Peyer's patch (tissue), 4 donors: ENCODE measurements around the gene TK2. TPM values are rescaled to one million over a fixed set of nuclear protein-coding genes. Genes with fewer than 3 reads are reported as not detected.

Experiments
- DNase-seq, 3 donors: peaks; one replicate each; pipeline ENCODE4 v3.0.0-alpha.2; 2017 to 2019
- H3K27ac ChIP-seq, 4 donors: fragments of 200-600 bp; sonication (generic); one replicate each; pipeline ENCODE4 v1.5.1; 2016 to 2019
- H3K27me3 ChIP-seq, 2 donors: fragments of 200-600 bp; sonication (generic); one replicate each; pipeline ENCODE4 v1.5.1; 2019
- H3K36me3 ChIP-seq, 3 donors: fragments of 200-600 bp; sonication (generic); one replicate each; pipeline ENCODE4 v1.5.1; 2016 to 2019
- H3K4me1 ChIP-seq, 4 donors: fragments of 200-600 bp; sonication (generic); one replicate each; pipeline ENCODE4 v1.5.1; 2016 to 2019
- H3K4me3 ChIP-seq, 4 donors: fragments of 200-600 bp; sonication (generic); 1 replicate in 3 of 4; 2 replicates in 1 of 4; pipeline ENCODE4 v1.5.1; 2016 to 2019; ENCODE audit warnings: mild to moderate bottlenecking in 1 of 4
- H3K9me3 ChIP-seq, 4 donors: fragments of 200-600 bp; sonication (generic); one replicate each; pipeline ENCODE4 v1.5.1; 2016 to 2019; ENCODE audit warnings: mild to moderate bottlenecking in 1 of 4
- POLR2A ChIP-seq, 2 donors: fragments of 450-650 bp; IDR thresholded peaks; one replicate each; pipeline ENCODE4 v1.5.1; 2017; ENCODE audit warnings: antibody characterized with exemption in 2 of 2, mild to moderate bottlenecking in 2 of 2, moderate library complexity in 2 of 2
- total RNA-seq, 4 donors: library from RNA; depleted of rRNA; stranded (reverse); fragments of >200 nt; gene quantifications; one replicate each; pipeline ENCODE4 v1.1.0, GENCODE V29; 2016
- TF ChIP-seq, protein P1 (sequence below), 6 experiments: fragments of 450-650 bp in 4 of 6; fragments of 200-600 bp in 2 of 6; sonication (generic) in 1 of 6; IDR thresholded peaks; one replicate each; pipeline ENCODE4 v1.5.1; 2017 to 2019; ENCODE audit warnings: antibody characterized with exemption in 6 of 6, mild to moderate bottlenecking in 3 of 6, moderate library complexity in 1 of 6

TK2 gene
- total RNA-seq, 4 donors from 2014 or later, result 22.8 to 33.1 (median 27.1) TPM

DNA sequence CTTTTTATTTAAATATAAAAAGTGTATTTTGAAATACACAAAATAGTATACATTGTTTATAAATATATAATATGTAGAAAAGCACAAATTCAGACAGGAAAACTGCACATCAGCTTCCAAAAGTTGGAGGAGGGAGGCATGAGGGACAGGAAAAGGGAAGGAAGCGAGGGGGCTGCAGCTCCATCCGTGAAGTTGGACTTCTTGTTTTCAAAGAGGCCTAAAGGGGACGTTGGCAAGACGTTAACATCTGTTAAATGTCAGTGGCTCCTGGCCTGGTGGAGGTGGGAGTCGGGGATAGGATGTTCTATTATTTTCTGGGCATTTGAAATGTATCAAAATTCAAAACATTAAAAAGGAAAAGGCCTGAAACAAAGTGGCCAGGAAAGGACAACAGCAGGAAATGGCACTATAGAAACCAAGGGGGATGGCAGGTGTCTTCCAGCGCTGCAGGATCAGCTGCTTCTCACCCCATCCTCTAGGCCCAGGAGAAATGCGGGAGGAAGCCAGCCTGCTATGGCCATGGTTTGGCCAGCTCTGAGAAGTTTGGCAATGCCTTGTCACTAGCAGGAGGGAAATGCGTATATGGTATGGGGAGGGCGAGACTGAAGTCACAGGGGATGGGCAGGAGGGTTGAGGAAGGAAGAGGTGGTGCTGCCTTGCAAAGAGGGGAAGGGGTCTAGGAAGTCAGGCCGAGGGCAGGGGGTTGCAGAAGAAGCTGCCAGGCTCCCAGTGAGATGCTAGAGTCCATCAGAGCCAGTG is 35.7 kb upstream of the TK2 start:
- no peaks in the 10 kb centered on the region for H3K9me3 ChIP-seq
- H3K27me3 ChIP-seq, result no peaks in the 10 kb centered on the region
- H3K36me3 ChIP-seq, result no peaks in the 10 kb centered on the region
- DNase-seq, result peak in 1 of 3 donors; percentile 39
- H3K4me1 ChIP-seq, result no peaks in the 10 kb centered on the region
- TF ChIP-seq POLR2A (IDR thresholded peaks at IDR 0.05), result no peak
- TF ChIP-seq, protein P1, sequence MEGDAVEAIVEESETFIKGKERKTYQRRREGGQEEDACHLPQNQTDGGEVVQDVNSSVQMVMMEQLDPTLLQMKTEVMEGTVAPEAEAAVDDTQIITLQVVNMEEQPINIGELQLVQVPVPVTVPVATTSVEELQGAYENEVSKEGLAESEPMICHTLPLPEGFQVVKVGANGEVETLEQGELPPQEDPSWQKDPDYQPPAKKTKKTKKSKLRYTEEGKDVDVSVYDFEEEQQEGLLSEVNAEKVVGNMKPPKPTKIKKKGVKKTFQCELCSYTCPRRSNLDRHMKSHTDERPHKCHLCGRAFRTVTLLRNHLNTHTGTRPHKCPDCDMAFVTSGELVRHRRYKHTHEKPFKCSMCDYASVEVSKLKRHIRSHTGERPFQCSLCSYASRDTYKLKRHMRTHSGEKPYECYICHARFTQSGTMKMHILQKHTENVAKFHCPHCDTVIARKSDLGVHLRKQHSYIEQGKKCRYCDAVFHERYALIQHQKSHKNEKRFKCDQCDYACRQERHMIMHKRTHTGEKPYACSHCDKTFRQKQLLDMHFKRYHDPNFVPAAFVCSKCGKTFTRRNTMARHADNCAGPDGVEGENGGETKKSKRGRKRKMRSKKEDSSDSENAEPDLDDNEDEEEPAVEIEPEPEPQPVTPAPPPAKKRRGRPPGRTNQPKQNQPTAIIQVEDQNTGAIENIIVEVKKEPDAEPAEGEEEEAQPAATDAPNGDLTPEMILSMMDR (IDR thresholded peaks at IDR 0.05), result no peak
- no peak overlapping the region for H3K4me3 ChIP-seq
- H3K27ac ChIP-seq, result no peak overlapping the region

DNA sequence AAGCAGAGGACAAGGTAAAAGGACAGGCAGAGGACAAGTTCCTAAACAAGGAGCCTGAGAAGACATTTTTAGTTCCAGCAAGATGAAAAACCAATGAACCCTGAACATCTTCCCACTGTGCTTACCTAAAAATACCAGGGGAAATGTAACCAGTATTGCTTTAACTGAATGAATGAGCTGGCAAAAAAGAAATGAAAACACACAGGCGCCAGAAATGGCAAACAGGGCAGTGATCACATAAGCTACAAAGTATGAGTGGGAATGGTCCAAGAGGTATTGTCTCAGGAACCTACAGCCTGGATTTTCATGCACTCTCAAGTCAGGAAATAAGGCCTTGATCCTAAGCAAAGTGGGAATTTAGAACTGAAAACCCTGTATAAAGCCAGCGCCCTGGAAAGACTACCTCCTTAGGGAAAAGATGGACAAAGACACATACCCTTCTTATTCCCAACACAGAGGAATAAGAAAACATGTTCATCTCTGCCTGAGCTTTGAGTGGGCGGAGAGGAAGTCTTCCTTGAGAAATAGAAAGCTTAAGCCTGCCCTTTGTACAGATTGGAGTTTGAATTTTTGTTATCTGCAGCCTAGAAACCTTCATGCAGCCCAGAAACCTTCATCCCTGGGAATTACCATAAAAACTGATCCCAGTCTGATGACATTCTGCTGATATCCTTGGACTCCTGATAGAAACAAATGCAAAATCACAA is 31.5 kb upstream of the TK2 start:
- no peak for DNase-seq
- H3K27ac ChIP-seq, result no peak overlapping the region
- H3K4me3 ChIP-seq, result no peak overlapping the region
- TF ChIP-seq, protein P1 (IDR thresholded peaks at IDR 0.05), result no peak
- no peak for TF ChIP-seq POLR2A (IDR thresholded peaks at IDR 0.05)
- no peaks in the 10 kb centered on the region for H3K9me3 ChIP-seq
- H3K4me1 ChIP-seq, result peaks cover 0 to 13% (median 5%) of the 10 kb centered on the region in 4 donors
- H3K36me3 ChIP-seq, result no peaks in the 10 kb centered on the region
- no peaks in the 10 kb centered on the region for H3K27me3 ChIP-seq

DNA sequence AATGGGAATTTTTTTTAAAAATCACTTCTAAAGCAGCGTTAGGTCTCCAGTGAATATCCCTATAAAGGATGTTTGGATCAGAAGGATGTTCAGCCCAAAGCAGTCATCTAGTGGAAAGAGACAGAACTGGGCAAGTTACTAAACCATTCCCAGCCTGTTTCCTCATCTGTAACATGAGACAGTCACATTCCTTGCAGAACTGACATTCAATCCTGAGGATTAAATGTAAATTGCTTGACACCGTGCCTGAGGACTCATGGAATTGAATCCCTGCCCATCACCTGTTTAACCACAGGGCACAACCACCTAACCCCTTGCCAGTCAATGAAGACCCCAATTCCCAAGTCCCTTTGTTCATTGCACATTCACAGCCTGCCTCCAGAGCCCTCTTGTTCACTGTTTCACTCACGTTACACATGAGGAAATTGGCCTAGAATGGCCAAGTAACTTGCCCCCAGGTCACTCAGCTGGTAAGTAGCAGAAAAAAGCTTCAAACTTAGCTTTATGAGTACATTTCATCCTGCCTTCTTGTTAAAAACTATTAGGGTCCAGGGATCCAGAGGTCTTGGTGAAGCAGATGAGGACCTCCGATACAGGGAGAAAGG is 30.8 kb upstream of the TK2 start:
- Histone ChIP-seq H3K36me3 (no peaks in the 10 kb centered on the region), H3K4me1 (peaks cover 0 to 13% (median 5%) of the 10 kb centered on the region in 4 donors), H3K27ac (no peak overlapping the region), H3K27me3 (no peaks in the 10 kb centered on the region), H3K4me3 (no peak overlapping the region), H3K9me3 (no peaks in the 10 kb centered on the region)
- TF ChIP-seq, protein P1 (IDR thresholded peaks at IDR 0.05), result no peak
- TF ChIP-seq POLR2A (IDR thresholded peaks at IDR 0.05), result no peak
- no peak for DNase-seq

DNA sequence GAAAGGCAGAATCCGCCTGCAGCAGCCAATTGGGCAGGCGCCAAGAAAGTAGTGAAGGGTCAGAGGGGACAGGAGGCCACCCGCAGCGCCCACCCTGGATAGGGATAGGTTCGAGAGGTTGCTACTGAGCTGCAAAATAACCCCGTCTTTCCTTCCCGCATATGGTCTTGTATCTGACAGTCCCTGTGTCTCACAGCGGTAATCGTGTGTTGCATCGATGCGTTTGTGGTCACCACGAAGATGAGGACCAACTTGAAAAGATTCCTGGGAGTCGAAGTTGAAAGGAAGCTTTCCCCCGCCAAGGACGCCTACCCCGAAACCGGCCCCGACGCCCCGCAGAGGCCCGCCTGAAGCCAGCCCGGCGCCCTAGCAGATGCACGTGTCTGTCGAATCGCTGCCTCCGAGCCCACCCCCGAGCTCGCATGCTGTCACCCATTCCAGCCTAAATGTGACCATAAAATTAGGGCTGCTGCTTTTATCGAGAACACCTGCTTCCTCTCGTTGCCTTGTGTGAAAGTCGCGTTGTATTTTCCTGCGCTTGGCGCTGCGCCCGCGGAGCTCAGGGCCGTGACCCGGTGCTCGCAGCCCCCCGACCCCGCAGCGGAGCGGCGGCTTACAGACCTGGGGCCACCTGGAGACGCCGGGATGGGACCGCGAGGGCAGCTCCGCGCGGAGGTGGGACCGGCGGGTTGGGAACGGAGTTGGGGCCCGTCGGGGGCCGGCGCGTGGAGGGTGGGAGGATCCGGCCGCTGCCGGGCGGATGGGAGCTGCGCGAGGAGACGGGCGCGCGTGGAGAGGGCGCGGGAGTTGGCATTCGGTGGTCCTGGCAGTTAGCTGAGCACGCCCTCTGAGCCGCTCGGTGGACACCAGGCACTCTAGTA is 29.0 kb upstream of the TK2 start, which contains the start of gene CMTM2:
TSS of gene CMTM2 (plus strand) at position 813 of the 881 bp plus-strand sequence. CDS start 145 bp downstream, outside the sequence.
- Histone ChIP-seq H3K4me3 (peak within 1 kb of the TSS; percentile 22 to 48 (median 46)), H3K9me3 (no peaks in the 10 kb centered on the region), H3K27ac (no peak within 1 kb of the TSS), H3K27me3 (no peaks in the 10 kb centered on the region), H3K36me3 (no peaks in the 10 kb centered on the region), H3K4me1 (peaks cover 0 to 13% (median 5%) of the 10 kb centered on the region in 4 donors)
- no peak for TF ChIP-seq POLR2A (IDR thresholded peaks at IDR 0.05)
- TF ChIP-seq, protein P1 (IDR thresholded peaks at IDR 0.05), result no peak
- DNase-seq, result no peak

DNA sequence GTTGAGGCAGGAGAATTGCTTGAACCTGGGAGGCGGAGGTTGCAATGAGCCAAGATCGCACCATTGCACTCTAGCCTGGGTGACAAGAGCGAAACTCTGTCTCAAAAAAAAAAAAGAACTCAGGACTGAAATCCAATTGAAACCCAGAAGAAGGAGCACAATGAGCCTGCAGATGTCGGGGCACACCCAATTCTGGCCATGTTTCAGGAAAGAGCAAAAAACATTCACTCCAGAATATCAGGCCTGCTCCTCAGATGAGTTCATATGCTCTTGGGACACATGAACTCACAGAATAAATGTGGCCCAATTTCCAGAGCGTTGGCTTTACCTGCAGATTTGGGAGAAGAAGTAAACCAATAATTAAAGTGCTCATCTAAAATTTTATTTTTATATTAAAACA is 26.4 kb upstream of the TK2 start:
- H3K4me1 ChIP-seq, result peaks cover 0 to 13% (median 5%) of the 10 kb centered on the region in 4 donors
- no peaks in the 10 kb centered on the region for H3K27me3 ChIP-seq
- no peaks in the 10 kb centered on the region for H3K9me3 ChIP-seq
- H3K27ac ChIP-seq, result no peak overlapping the region
- H3K36me3 ChIP-seq, result no peaks in the 10 kb centered on the region
- H3K4me3 ChIP-seq, result no peak overlapping the region
- TF ChIP-seq POLR2A (IDR thresholded peaks at IDR 0.05), result no peak
- TF ChIP-seq, protein P1 (IDR thresholded peaks at IDR 0.05), result no peak
- DNase-seq, result no peak
